GM23338 (cell line): ENCODE data around the gene DOCK2. TPM values are rescaled to one million over a fixed set of nuclear protein-coding genes. Genes with fewer than 3 reads are reported as not detected.

Experiments
- ATAC-seq: fragments of 200-7000 bp; cut with Tn5 transposase; 3 replicates; pipeline ENCODE4 v1.9.1; 2020
- DNase-seq: peaks from one replicate; pipeline ENCODE4 v3.0.0-alpha.2; 2015; ENCODE audit warnings: low spot score
- H2AFZ ChIP-seq: fragments of 200-600 bp; sonication (generic); 2 replicates; pipeline ENCODE4 v1.8.0; 2016; ENCODE audit warnings: antibody characterized with exemption, mild to moderate bottlenecking, moderate library complexity
- H3F3A ChIP-seq: fragments of 200-600 bp; sonication (generic); replicated peaks from 2 replicates; pipeline ENCODE4 v1.8.0; 2017; ENCODE audit warnings: antibody characterized with exemption, mixed run types, low read depth
- H3K27ac ChIP-seq: fragments of 200-600 bp; sonication (generic); 2 replicates; pipeline ENCODE4 v1.6.1; 2016; ENCODE audit warnings: low read depth
- H3K27me3 ChIP-seq: fragments of 200-600 bp; sonication (generic); 2 replicates; pipeline ENCODE4 v1.8.0; 2016; ENCODE audit warnings: mild to moderate bottlenecking, mixed run types, moderate library complexity; ENCODE audit not compliant: insufficient read depth
- H3K36me3 ChIP-seq: fragments of 200-600 bp; sonication (generic); 2 replicates; pipeline ENCODE4 v1.8.0; 2016; ENCODE audit warnings: mild to moderate bottlenecking; ENCODE audit not compliant: insufficient read depth
- H3K4me1 ChIP-seq: fragments of 200-600 bp; sonication (generic); 2 replicates; pipeline ENCODE4 v1.8.0; 2016; ENCODE audit warnings: mild to moderate bottlenecking, moderate library complexity; ENCODE audit not compliant: insufficient read depth
- H3K4me2 ChIP-seq: fragments of 200-600 bp; sonication (generic); 2 replicates; pipeline ENCODE4 v1.7.1; 2017; ENCODE audit warnings: mixed run types
- H3K4me3 ChIP-seq: fragments of 200-600 bp; sonication (generic); 2 replicates; pipeline ENCODE4 v1.6.1; 2016; ENCODE audit warnings: mixed run types
- H3K79me2 ChIP-seq: fragments of 200-600 bp; sonication (generic); replicated peaks from 2 replicates; pipeline ENCODE4 v1.8.0; 2017; ENCODE audit warnings: mild to moderate bottlenecking; ENCODE audit not compliant: insufficient read depth
- H3K9me2 ChIP-seq: fragments of 200-600 bp; sonication (generic); 2 replicates; pipeline ENCODE4 v1.8.0; 2017; ENCODE audit not compliant: insufficient read depth
- H4K20me1 ChIP-seq: fragments of 200-600 bp; sonication (generic); replicated peaks from 2 replicates; pipeline ENCODE4 v1.8.0; 2017; ENCODE audit warnings: mild to moderate bottlenecking; ENCODE audit not compliant: insufficient read depth
- H3K27ac Mint-ChIP-seq: 2 replicates; pipeline ENCODE4 v1.8.0; 2020; ENCODE audit warnings: inconsistent platforms, mild to moderate bottlenecking, moderate library complexity, mixed read lengths
- H3K27me3 Mint-ChIP-seq: 3 replicates; pipeline ENCODE4 v1.8.0; 2022; ENCODE audit warnings: low read depth, mild to moderate bottlenecking, moderate library complexity, mixed read lengths, inconsistent platforms; ENCODE audit not compliant: insufficient read depth, poor library complexity
- H3K36me3 Mint-ChIP-seq: 3 replicates; pipeline ENCODE4 v1.8.0; 2021; ENCODE audit warnings: low read depth, mild to moderate bottlenecking, inconsistent platforms, moderate library complexity, mixed read lengths
- H3K4me1 Mint-ChIP-seq: 3 replicates; pipeline ENCODE4 v1.8.0; 2020; ENCODE audit warnings: mild to moderate bottlenecking, inconsistent platforms, mixed read lengths
- H3K4me3 Mint-ChIP-seq: 3 replicates; pipeline ENCODE4 v1.8.0; 2021; ENCODE audit warnings: moderate library complexity, mild to moderate bottlenecking, inconsistent platforms, mixed read lengths
- H3K9me3 Mint-ChIP-seq: 3 replicates; pipeline ENCODE4 v1.8.0; 2020; ENCODE audit warnings: moderate library complexity, mild to moderate bottlenecking, inconsistent platforms, mixed read lengths
- EZH2 ChIP-seq: fragments of 200-600 bp; sonication (generic); IDR thresholded peaks from one replicate; pipeline ENCODE4 v1.8.0; 2017; ENCODE audit warnings: antibody characterized with exemption, mild to moderate bottlenecking, low read depth; ENCODE audit not compliant: unreplicated experiment
- EZH2phosphoT487 ChIP-seq: fragments of 200-600 bp; sonication (generic); IDR thresholded peaks from one replicate; pipeline ENCODE4 v1.8.1; 2018; ENCODE audit warnings: antibody characterized with exemption; ENCODE audit not compliant: unreplicated experiment
- JUNB ChIP-seq: IDR thresholded peaks from one replicate; pipeline ENCODE4 v1.6.1; 2016; ENCODE audit warnings: antibody characterized with exemption; ENCODE audit not compliant: unreplicated experiment
- NANOG ChIP-seq: IDR thresholded peaks from 2 replicates; pipeline ENCODE4 v1.6.1; 2016; ENCODE audit warnings: antibody characterized with exemption, borderline replicate concordance
- POLR2AphosphoS5 ChIP-seq: IDR thresholded peaks from 2 replicates; pipeline ENCODE4 v1.6.1; 2016; ENCODE audit warnings: antibody characterized with exemption, low read depth
- STAT1 ChIP-seq: IDR thresholded peaks from one replicate; pipeline ENCODE4 v1.6.1; 2016; ENCODE audit warnings: antibody characterized with exemption; ENCODE audit not compliant: unreplicated experiment
- ZNF114 ChIP-seq: fragments of 250-450 bp; sonication (Bioruptor Pico); IDR thresholded peaks from 2 replicates; pipeline ENCODE4 v1.5.0; 2020; ENCODE audit warnings: mild to moderate bottlenecking, moderate library complexity
- ZNF331 ChIP-seq: fragments of 250-450 bp; sonication (Bioruptor Pico); IDR thresholded peaks from 2 replicates; pipeline ENCODE4 v1.5.0; 2020; ENCODE audit warnings: low read depth, mild to moderate bottlenecking, moderate library complexity
- polyA plus RNA-seq: library from polyadenylated mRNA; unstranded; fragments of >200 nt; fragmentation: Nextera tagmentation; extraction: Ambion mirVana; gene quantifications from 2 replicates; pipeline ENCODE4 v1.2.1, GENCODE V29; 2016
- total RNA-seq: library from RNA; depleted of rRNA; stranded (reverse); fragments of >200 nt; shearing (Covaris generic); gene quantifications from 2 replicates; pipeline ENCODE4 v1.2.3, GENCODE V29; 2014
- TF ChIP-seq, protein P1 (sequence below), 2 experiments: fragments of 200-600 bp in 1 of 2; sonication (generic) in 1 of 2; conservative IDR thresholded peaks; 2 replicates each; pipeline versions ENCODE4 v1.5.1 to v1.6.1; 2016 to 2017; ENCODE audit warnings: antibody characterized with exemption in 2 of 2, low read depth in 2 of 2, mild to moderate bottlenecking in 2 of 2, moderate library complexity in 1 of 2
- TF ChIP-seq, protein P2 (sequence below): fragments of 250-450 bp; sonication (Bioruptor Pico); IDR thresholded peaks from 2 replicates; pipeline ENCODE4 v1.5.0; 2020; ENCODE audit warnings: mild to moderate bottlenecking, moderate library complexity
- TF ChIP-seq, protein P3 (sequence below): IDR thresholded peaks from 2 replicates; pipeline ENCODE4 v1.6.1; 2016; ENCODE audit warnings: antibody characterized with exemption

DOCK2 gene
- total and polyA plus RNA-seq, 2 experiments from 2014 or later = 3.7 to 9.4 TPM

DNA sequence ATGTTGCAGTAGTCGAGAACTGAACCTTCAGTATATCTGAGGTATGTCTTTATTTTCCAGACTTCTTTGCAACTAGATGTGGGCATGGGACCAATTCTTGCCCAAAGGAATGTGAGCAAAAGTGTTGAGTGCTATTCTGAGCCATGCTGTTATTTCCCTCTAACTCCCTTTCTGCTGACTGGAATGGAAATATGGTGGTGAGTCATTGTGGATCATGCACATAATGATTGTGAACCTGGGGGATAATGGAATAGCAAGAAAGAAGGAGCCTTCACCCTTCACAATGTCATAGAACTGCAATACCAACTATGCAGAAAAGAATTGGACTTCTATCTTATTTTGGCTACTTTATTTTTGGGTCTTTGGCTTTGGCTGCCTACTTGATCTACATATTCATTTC, 10.3 kb upstream of the DOCK2 start:
- H3K4me1 Mint-ChIP-seq = no peaks in the 10 kb centered on the region
- no peak overlapping the region for H3K27ac Mint-ChIP-seq
- no peak overlapping the region for H3K27ac ChIP-seq
- H3K4me2 ChIP-seq = no peak overlapping the region
- no peaks in the 10 kb centered on the region for H3K79me2 ChIP-seq
- no peaks in the 10 kb centered on the region for H3K9me2 ChIP-seq
- H2AFZ ChIP-seq = no peak overlapping the region
- H3K27me3 Mint-ChIP-seq = peaks cover 1% of the 10 kb centered on the region
- no peak for ATAC-seq
- no peak overlapping the region for H3K4me3 Mint-ChIP-seq
- no peaks in the 10 kb centered on the region for H3K4me1 ChIP-seq
- H3K27me3 ChIP-seq = no peaks in the 10 kb centered on the region
- TF ChIP-seq NANOG = no peak
- TF ChIP-seq EZH2phosphoT487 = no peak
- TF ChIP-seq, protein P1, sequence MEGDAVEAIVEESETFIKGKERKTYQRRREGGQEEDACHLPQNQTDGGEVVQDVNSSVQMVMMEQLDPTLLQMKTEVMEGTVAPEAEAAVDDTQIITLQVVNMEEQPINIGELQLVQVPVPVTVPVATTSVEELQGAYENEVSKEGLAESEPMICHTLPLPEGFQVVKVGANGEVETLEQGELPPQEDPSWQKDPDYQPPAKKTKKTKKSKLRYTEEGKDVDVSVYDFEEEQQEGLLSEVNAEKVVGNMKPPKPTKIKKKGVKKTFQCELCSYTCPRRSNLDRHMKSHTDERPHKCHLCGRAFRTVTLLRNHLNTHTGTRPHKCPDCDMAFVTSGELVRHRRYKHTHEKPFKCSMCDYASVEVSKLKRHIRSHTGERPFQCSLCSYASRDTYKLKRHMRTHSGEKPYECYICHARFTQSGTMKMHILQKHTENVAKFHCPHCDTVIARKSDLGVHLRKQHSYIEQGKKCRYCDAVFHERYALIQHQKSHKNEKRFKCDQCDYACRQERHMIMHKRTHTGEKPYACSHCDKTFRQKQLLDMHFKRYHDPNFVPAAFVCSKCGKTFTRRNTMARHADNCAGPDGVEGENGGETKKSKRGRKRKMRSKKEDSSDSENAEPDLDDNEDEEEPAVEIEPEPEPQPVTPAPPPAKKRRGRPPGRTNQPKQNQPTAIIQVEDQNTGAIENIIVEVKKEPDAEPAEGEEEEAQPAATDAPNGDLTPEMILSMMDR (conservative IDR thresholded peaks at IDR 0.05; ENCODE audit: low read depth in 2 of 2) = no peak
- no peak for TF ChIP-seq STAT1
- no peaks in the 10 kb centered on the region for H3K36me3 Mint-ChIP-seq
- H3F3A ChIP-seq = no peaks in the 10 kb centered on the region
- no peak for DNase-seq
- peaks cover 10% of the 10 kb centered on the region; the same call in 2 of the 3 replicates for H3K9me3 Mint-ChIP-seq
- H3K36me3 ChIP-seq = no peaks in the 10 kb centered on the region
- H3K4me3 ChIP-seq = no peak overlapping the region
- H4K20me1 ChIP-seq = no peaks in the 10 kb centered on the region

DNA sequence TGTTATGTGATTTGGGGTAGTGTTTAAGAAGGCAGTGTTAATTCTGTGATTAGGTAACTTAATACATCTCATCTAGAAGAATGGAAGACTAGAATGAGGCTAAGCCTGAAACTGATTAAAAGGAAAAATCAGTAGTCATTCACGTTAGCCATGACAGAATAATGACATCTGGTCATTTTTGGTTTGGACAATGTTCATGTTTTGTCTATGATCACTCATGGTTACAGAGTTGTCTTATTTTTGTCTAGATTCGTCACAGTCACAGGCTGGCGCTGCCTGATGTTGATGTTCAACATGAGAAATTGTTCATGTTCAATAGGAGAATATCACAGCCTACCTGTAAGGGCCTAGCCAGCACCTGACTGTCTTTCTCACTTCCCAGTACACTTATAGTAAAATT, 9.5 kb upstream of the DOCK2 start:
- H3K9me2 ChIP-seq = no peaks in the 10 kb centered on the region
- no peaks in the 10 kb centered on the region for H3K4me1 ChIP-seq
- H3F3A ChIP-seq = no peaks in the 10 kb centered on the region
- no peaks in the 10 kb centered on the region for H3K79me2 ChIP-seq
- H3K4me3 ChIP-seq = no peak overlapping the region
- no peaks in the 10 kb centered on the region for H3K27me3 ChIP-seq
- Mint-ChIP-seq H3K4me3 (no peak overlapping the region), H3K27ac (no peak overlapping the region), H3K36me3 (no peaks in the 10 kb centered on the region), H3K4me1 (no peaks in the 10 kb centered on the region; the same call in 2 of the 3 replicates), H3K27me3 (peaks cover 1% of the 10 kb centered on the region), H3K9me3 (peaks cover 10% of the 10 kb centered on the region; the same call in 1 of the 3 replicates)
- no peaks in the 10 kb centered on the region for H4K20me1 ChIP-seq
- no peak for ATAC-seq
- no peak overlapping the region for H3K4me2 ChIP-seq
- DNase-seq = no peak
- H3K36me3 ChIP-seq = no peaks in the 10 kb centered on the region
- no peak overlapping the region for H3K27ac ChIP-seq
- H2AFZ ChIP-seq = no peak overlapping the region
- no peak for TF ChIP-seq ZNF331 (CRISPR knock-in tag)
- TF ChIP-seq EZH2phosphoT487 = no peak
- TF ChIP-seq JUNB = no peak
- TF ChIP-seq, protein P1 (conservative IDR thresholded peaks at IDR 0.05; ENCODE audit: low read depth in 2 of 2) = no peak
- no peak for TF ChIP-seq STAT1
- TF ChIP-seq NANOG = no peak
- TF ChIP-seq, protein P2, sequence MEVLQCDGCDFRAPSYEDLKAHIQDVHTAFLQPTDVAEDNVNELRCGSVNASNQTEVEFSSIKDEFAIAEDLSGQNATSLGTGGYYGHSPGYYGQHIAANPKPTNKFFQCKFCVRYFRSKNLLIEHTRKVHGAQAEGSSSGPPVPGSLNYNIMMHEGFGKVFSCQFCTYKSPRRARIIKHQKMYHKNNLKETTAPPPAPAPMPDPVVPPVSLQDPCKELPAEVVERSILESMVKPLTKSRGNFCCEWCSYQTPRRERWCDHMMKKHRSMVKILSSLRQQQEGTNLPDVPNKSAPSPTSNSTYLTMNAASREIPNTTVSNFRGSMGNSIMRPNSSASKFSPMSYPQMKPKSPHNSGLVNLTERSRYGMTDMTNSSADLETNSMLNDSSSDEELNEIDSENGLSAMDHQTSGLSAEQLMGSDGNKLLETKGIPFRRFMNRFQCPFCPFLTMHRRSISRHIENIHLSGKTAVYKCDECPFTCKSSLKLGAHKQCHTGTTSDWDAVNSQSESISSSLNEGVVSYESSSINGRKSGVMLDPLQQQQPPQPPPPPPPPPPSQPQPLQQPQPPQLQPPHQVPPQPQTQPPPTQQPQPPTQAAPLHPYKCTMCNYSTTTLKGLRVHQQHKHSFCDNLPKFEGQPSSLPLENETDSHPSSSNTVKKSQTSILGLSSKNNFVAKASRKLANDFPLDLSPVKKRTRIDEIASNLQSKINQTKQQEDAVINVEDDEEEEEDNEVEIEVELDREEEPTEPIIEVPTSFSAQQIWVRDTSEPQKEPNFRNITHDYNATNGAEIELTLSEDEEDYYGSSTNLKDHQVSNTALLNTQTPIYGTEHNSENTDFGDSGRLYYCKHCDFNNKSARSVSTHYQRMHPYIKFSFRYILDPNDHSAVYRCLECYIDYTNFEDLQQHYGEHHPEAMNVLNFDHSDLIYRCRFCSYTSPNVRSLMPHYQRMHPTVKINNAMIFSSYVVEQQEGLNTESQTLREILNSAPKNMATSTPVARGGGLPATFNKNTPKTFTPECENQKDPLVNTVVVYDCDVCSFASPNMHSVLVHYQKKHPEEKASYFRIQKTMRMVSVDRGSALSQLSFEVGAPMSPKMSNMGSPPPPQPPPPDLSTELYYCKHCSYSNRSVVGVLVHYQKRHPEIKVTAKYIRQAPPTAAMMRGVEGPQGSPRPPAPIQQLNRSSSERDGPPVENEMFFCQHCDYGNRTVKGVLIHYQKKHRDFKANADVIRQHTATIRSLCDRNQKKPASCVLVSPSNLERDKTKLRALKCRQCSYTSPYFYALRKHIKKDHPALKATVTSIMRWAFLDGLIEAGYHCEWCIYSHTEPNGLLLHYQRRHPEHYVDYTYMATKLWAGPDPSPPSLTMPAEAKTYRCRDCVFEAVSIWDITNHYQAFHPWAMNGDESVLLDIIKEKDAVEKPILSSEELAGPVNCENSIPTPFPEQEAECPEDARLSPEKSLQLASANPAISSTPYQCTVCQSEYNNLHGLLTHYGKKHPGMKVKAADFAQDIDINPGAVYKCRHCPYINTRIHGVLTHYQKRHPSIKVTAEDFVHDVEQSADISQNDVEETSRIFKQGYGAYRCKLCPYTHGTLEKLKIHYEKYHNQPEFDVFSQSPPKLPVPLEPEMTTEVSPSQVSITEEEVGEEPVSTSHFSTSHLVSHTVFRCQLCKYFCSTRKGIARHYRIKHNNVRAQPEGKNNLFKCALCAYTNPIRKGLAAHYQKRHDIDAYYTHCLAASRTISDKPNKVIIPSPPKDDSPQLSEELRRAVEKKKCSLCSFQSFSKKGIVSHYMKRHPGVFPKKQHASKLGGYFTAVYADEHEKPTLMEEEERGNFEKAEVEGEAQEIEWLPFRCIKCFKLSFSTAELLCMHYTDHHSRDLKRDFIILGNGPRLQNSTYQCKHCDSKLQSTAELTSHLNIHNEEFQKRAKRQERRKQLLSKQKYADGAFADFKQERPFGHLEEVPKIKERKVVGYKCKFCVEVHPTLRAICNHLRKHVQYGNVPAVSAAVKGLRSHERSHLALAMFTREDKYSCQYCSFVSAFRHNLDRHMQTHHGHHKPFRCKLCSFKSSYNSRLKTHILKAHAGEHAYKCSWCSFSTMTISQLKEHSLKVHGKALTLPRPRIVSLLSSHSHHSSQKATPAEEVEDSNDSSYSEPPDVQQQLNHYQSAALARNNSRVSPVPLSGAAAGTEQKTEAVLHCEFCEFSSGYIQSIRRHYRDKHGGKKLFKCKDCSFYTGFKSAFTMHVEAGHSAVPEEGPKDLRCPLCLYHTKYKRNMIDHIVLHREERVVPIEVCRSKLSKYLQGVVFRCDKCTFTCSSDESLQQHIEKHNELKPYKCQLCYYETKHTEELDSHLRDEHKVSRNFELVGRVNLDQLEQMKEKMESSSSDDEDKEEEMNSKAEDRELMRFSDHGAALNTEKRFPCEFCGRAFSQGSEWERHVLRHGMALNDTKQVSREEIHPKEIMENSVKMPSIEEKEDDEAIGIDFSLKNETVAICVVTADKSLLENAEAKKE (CRISPR knock-in tag) = no peak
- TF ChIP-seq ZNF114 (CRISPR knock-in tag) = no peak
- TF ChIP-seq POLR2AphosphoS5 = no peak
- no peak for TF ChIP-seq EZH2
- TF ChIP-seq, protein P3, sequence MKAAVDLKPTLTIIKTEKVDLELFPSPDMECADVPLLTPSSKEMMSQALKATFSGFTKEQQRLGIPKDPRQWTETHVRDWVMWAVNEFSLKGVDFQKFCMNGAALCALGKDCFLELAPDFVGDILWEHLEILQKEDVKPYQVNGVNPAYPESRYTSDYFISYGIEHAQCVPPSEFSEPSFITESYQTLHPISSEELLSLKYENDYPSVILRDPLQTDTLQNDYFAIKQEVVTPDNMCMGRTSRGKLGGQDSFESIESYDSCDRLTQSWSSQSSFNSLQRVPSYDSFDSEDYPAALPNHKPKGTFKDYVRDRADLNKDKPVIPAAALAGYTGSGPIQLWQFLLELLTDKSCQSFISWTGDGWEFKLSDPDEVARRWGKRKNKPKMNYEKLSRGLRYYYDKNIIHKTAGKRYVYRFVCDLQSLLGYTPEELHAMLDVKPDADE = no peak
